GM12892 (cell line): Measurements from ENCODE around the gene RIC8A.

Experiments used
- POLR2A ChIP-seq: IDR thresholded peaks from 2 replicates; pipeline ENCODE4 v1.6.1; 2011; ENCODE audit warnings: low read depth, low read length, control low read depth
- POLR2AphosphoS5 ChIP-seq: IDR thresholded peaks from 2 replicates; pipeline ENCODE4 v1.6.1; 2011; ENCODE audit warnings: low read depth, low read length, control low read depth

GRCh38 chr11:213111-213510, 5.6 kb downstream of the RIC8A start:
- TF ChIP-seq POLR2A (no peak), POLR2AphosphoS5 (no peak)
